ENCODE results near the gene ITGBL1.

The ITGBL1 gene

GRCh38 chr13:101691341-101691860, 238.9 kb downstream of the ITGBL1 start:
- TF ChIP-seq, protein P1, sequence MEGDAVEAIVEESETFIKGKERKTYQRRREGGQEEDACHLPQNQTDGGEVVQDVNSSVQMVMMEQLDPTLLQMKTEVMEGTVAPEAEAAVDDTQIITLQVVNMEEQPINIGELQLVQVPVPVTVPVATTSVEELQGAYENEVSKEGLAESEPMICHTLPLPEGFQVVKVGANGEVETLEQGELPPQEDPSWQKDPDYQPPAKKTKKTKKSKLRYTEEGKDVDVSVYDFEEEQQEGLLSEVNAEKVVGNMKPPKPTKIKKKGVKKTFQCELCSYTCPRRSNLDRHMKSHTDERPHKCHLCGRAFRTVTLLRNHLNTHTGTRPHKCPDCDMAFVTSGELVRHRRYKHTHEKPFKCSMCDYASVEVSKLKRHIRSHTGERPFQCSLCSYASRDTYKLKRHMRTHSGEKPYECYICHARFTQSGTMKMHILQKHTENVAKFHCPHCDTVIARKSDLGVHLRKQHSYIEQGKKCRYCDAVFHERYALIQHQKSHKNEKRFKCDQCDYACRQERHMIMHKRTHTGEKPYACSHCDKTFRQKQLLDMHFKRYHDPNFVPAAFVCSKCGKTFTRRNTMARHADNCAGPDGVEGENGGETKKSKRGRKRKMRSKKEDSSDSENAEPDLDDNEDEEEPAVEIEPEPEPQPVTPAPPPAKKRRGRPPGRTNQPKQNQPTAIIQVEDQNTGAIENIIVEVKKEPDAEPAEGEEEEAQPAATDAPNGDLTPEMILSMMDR (IDR thresholded peaks at IDR 0.05; ENCODE audit: low read depth, low read length, missing control alignments): no peak
- no peak overlapping the region for H3K4me3 ChIP-seq (replicated peaks; ENCODE audit: low read depth, low read length)
- DNase-seq (ENCODE audit: extremely low read depth, low read depth): no peak

DNA sequence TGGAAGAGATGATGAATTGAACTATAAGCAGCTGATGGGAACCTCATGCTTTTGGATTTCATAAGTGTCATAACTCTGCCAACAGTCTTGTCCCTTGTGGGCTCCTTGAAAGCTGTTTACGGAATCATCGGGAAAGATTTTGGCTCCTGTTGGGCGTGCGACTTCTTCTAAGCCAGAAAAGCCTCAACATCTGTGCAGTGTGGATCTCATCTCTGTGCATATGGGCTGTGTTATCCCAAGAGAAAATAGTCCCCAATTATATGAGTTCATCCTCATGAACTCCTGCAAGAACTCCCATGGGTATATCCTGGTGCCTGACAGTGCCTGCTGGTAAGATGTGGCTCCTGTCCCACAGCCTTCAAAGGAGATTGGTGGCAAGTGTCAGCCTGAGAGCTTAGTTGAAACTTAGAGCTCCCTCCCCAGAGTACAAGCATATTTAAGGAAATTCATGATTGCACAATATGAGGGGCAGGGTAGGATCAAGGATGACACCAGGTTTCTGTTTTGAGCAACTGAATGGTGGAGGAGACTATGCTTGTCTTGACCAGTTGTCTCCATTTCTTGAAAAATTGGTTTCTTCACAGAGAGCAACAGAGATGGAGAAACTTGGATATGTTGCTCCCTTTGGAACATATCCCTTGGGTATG, 243.5 kb downstream of the ITGBL1 start:
- no peak for DNase-seq (ENCODE audit: extremely low read depth, low read depth)
- TF ChIP-seq, protein P1 (IDR thresholded peaks at IDR 0.05; ENCODE audit: low read depth, low read length, missing control alignments): no peak
- H3K4me3 ChIP-seq (replicated peaks; ENCODE audit: low read depth, low read length): no peak overlapping the region

GRCh38 chr13:101697745-101698144, 245.3 kb downstream of the ITGBL1 start:
- no peak for DNase-seq (ENCODE audit: extremely low read depth, low read depth)
- TF ChIP-seq, protein P1 (IDR thresholded peaks at IDR 0.05; ENCODE audit: low read depth, low read length, missing control alignments): no peak
- no peak overlapping the region for H3K4me3 ChIP-seq (replicated peaks; ENCODE audit: low read depth, low read length)

DNA sequence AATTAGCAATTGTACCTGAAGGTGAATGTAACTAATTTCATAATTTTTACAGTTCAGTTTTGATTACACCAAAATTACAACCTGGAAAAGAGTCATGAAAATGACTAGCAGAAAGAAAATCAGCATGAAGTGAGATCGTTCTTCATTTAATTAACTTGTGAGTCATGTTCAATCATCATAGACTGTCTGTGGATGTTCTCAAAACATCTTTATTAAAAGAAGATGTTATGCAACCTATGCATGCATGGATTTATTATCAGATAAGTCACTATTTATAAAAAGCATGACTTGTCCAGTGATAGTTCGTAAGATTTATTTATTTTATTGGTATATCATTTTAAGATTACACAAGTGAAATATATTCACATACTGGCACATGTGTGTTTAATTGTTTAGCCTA, 245.9 kb downstream of the ITGBL1 start:
- TF ChIP-seq, protein P1 (IDR thresholded peaks at IDR 0.05; ENCODE audit: low read depth, low read length, missing control alignments): no peak
- no peak for DNase-seq (ENCODE audit: extremely low read depth, low read depth)
- no peak overlapping the region for H3K4me3 ChIP-seq (replicated peaks; ENCODE audit: low read depth, low read length)

DNA sequence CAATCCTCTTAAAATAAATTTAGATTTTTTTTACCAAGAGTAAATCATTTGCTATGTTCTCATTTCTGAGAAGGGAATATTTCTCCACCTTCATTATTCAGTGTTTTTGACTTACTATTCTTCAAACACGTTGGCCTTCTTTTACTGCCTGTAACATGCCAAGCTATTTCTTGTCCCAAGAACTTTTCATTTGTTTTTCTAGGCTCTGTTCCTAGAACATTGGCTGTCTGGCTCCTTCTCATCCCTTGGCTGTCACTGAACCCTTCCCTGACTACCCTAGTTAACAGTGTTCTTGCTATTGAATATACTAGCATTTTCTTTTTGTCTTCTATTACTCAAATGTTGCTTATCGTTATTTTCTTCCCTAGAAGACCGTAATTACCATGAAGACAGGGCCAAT, 248.1 kb downstream of the ITGBL1 start:
- H3K4me3 ChIP-seq (replicated peaks; ENCODE audit: low read depth, low read length): no peak overlapping the region
- DNase-seq (ENCODE audit: extremely low read depth, low read depth): no peak
- TF ChIP-seq, protein P1 (IDR thresholded peaks at IDR 0.05; ENCODE audit: low read depth, low read length, missing control alignments): no peak

- no peak overlapping the region for H3K4me3 ChIP-seq (replicated peaks; ENCODE audit: low read depth, low read length)
- TF ChIP-seq, protein P1 (IDR thresholded peaks at IDR 0.05; ENCODE audit: low read depth, low read length, missing control alignments): no peak
- DNase-seq (ENCODE audit: extremely low read depth, low read depth): no peak
Observed at GRCh38 chr13:101703081-101703480, 250.6 kb downstream of the ITGBL1 start.

DNA sequence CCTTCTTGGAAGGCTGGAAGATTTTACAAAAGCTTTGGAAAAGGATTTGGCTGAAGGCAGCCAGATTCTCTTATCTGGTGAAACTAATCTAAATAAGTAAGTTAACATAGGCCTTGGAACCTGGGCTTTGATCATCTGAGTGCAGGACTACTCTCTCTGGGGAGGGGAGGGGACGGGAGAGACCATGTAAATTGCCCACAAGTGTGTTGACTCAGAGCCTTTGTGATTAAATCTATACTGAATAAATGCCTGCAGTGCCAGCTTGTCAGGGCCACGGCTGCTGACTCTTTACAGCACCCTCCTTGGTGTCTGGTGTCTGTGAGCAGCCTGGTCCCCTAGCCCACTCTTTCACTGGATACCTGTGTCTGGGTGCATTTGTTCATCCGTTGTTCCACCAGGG, 251.4 kb downstream of the ITGBL1 start:
- TF ChIP-seq, protein P1 (IDR thresholded peaks at IDR 0.05; ENCODE audit: low read depth, low read length, missing control alignments): no peak
- DNase-seq (ENCODE audit: extremely low read depth, low read depth): no peak

More for the DNA sequence above, 251.4 kb downstream of the ITGBL1 start:
- no peak overlapping the region for H3K4me3 ChIP-seq (replicated peaks; ENCODE audit: low read depth, low read length)

Data from HFF-Myc (cell line).